Embryonic facial prominence (tissue), 1 donor: ENCODE results near the gene STMND1.

Source experiments
- DNase-seq: peaks from one replicate; pipeline ENCODE4 v3.0.0-alpha.2; 2016; ENCODE audit errors: extremely low spot score

The STMND1 gene

DNA sequence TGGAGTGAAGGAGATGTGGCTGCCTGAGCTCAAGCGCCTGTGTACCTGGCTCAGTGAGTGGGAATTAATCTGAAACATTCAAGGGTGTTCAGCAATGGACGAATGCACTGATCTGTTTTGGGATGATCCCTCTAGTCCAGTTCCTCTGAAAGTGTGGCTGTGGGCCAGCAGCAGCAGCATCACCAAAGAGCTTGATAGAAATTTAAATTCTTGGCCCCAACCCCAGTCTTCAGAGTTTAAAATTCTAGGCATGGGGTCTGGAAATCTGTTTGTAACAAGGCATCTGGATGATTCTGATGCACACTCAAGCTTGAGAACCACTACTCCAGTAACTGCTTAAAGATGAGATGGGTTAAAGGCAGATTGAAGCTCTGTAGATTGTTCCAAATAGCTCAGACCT lies 59.2 kb downstream of the STMND1 start:
- no peak for DNase-seq

DNA sequence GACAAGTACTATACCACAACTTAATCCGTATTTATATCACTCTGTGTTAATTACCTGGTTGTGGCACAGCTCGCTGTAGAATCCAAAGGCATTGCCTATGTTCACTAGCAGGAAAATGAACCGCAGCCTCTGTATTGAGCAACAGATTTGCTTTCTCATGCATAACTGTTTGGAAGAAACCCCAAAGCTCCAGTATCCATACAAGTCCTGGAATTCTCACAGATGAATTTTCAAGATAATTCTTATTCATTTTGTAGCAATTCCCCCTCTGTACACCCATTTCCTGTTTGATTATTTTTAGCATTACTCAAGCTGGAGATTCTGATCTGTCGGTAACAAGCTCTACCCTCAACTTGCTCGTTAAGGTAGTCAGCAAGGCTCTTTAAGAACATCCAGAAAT lies 63.5 kb downstream of the STMND1 start:
- DNase-seq, result no peak

DNA sequence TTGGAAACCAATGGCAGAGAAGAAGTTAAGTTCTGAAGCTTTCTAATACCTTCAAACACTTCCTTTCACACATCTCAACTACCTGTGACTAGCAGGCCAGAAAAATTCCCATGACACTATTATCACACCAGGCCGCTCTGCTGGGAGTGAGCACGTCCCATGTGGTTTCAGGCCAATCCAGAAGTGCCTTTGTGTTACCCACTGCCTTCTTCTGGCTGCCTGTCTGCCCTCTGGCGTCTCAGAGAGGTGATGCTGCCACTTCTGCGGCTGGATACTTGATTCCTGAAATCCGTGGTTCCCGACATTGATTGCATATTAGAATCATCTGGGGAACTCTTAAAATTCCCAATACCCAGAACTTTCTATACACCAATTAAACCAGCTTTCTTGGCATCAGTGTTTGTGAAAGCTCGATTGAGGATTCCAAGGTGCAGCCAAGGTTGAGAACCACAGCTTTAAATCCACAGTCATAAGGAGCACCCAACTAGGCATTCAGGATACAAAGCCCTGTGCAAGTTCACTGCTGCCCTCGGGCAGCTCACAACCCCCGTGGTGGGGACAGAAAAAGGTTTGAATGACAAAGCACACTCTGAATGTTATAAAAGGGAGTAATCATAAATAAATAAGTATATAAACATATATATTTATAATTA lies 65.6 kb downstream of the STMND1 start:
- no peak for DNase-seq

DNA sequence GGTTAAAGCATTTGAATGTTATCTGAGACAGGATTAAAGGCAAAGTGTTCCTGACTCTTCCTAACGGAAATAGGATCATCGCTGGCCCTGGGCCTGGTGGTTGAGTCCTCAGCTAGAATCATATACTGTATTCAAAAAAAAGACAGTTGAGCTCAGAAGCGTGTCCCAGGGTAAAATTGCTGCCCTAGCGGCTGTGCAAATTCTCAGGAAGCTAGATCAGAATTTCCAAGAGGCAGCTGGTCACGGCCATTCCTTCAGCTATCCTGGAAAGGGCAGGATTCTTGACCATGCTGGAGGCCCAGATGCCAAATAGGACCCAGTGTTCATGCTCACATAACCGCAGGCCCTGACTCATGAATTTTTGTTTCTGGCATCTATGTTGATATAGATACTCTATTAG lies 67.4 kb downstream of the STMND1 start:
- DNase-seq, result no peak

DNA sequence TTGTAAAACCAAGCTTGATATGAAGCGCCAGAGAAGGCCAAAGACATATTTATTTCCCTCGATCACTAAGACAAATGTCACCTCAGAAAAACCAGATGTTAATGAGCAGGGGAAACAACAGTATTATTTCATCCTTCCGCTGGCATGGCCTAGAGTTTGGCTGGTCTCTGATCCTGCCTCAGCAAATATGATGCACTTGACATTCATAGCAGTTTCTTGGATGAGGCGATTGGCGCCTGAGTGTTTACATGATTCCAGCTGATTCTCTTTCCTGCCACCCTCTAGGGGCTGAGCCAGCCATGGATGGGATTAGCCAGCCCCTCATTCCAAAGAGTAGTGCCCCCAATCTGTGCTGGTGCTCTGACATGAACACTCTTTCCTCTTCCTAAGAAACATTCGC lies 67.9 kb downstream of the STMND1 start:
- no peak for DNase-seq

DNA sequence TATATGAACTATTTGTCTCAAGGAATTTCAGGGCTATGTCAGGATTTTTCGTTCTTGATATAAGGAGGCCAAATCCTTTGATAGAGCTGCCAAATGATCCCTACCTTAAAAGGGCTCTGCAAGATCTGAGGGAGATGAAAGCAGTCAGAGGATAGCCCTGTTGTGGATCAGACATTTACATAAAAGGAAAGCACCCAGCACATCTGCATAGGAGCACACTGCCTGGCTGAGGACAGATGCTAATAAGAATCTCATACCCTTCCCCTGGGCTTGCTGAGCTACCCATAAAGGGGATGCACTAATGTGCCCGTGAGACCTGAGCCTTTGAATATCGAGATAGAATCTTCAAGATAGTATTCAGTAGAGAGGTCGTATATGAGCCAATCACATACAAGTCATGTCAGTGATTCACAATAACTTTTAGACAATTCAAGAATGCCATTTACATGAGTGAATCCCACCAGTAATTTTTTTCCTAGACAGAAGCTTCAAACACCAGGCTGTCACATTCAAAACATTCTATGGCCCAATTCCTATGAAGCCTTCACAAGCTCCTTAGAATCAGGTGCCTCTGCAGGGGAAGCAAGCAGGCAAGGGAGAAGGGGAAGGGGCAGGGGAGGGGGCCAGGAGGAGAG lies 71.1 kb downstream of the STMND1 start:
- DNase-seq, result no peak

DNA sequence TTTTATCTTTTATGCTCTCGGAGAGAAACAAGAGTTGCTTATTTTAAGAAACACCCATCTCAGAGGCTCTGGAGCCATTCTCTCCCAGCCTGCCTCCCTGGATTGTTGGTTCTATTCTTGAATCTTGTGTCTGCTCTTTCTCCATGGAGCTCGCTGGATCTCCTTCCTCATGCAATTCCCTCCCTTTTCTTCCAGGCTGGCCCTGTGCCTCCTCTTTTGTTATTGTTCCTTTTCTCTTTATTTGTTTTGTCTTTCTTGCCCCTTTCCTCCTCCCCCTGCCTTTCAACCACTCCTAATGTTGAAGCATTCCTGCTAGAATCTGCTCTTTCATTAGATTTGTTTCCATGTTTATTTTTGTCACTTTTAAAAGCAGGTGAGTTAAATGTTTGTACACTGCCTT lies 76.5 kb downstream of the STMND1 start:
- DNase-seq, result no peak

DNA sequence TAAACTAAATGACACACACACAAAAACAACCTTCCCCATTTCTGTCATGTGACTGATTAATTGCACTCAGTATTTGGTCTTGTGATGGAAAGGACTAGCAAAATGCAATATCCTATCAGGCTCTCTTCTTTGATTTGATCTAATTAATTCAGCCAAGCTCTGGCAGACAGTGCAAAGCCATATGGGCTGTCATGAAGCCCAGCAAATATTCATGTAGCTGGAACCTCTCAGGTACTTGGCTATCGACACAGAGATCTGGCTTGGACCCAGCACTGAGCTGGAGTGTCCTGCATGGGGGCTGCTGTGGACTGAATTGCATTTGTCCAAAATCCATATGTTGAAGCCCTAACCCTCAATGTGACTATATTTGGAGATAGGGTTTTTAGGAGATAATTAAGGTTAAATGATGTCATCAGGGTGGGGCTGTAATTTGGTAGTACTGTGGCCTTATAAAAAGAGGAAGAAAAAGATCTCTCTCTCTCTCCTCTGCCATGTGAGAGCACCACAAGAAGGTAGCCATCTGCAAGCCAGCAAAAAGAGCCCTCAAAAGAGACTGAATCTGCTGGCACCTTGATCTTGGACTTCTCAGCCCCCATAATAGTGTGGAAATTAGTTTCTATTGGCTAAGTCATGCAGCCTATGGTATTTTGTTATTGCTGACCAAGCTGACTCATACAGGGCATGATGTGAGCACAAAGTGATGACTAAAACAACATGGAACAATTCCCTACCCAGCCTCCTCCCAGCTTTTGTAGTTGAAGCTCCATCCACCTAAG lies 77.1 kb downstream of the STMND1 start:
- DNase-seq, result no peak

DNA sequence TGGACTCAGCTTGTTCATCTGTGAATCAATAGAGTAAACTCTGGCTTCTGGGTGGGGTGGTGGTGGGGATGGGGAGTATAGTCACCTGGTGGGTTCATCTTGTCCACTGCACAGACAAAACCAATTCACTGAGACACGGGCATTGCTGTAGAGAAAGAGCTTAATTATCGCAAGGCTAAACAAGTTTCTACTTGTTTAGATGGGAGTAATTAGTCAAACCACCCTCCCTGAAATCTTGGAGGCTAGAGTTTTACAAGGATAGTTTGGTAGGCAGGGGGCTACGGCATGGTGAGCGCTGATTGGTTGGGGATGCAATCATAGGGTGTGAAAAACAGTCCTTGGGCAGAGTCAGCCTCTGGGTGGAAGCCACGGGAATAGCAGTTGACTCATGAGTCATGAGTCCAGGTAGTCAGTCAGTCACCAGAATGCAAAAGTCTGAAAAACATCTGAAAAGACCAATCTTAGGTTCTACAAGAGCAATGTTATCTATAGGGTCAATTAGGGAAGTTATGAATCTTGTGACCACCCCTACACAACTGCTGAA lies 77.8 kb downstream of the STMND1 start:
- no peak for DNase-seq
